ENCODE measurements around the gene CTTN.

CTTN gene

GRCh38 chr11:70378506-70379134 lies 19.7 kb upstream of the CTTN start:
- Histone ChIP-seq H3K27me3 (ENCODE audit: insufficient read depth, low read depth) (no peaks in the 10 kb centered on the region), H3K27ac (no peak overlapping the region), H3K36me3 (ENCODE audit: insufficient read depth) (no peaks in the 10 kb centered on the region), H4K20me1 (ENCODE audit: insufficient read depth) (no peaks in the 10 kb centered on the region), H2AFZ (ENCODE audit: low read depth) (no peak overlapping the region), H3K4me2 (no peak overlapping the region), H3K79me2 (ENCODE audit: insufficient read depth, low read depth) (no peaks in the 10 kb centered on the region), H3K4me1 (ENCODE audit: low read depth, poor library complexity, severe bottlenecking) (no peaks in the 10 kb centered on the region), H3K4me3 (IDR thresholded peaks at IDR 0.05; ENCODE audit: insufficient read depth, low read depth, low read length) (no peak overlapping the region), H3K9ac (no peak overlapping the region)
- TF ChIP-seq, protein P1, sequence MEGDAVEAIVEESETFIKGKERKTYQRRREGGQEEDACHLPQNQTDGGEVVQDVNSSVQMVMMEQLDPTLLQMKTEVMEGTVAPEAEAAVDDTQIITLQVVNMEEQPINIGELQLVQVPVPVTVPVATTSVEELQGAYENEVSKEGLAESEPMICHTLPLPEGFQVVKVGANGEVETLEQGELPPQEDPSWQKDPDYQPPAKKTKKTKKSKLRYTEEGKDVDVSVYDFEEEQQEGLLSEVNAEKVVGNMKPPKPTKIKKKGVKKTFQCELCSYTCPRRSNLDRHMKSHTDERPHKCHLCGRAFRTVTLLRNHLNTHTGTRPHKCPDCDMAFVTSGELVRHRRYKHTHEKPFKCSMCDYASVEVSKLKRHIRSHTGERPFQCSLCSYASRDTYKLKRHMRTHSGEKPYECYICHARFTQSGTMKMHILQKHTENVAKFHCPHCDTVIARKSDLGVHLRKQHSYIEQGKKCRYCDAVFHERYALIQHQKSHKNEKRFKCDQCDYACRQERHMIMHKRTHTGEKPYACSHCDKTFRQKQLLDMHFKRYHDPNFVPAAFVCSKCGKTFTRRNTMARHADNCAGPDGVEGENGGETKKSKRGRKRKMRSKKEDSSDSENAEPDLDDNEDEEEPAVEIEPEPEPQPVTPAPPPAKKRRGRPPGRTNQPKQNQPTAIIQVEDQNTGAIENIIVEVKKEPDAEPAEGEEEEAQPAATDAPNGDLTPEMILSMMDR (conservative IDR thresholded peaks at IDR 0.05; ENCODE audit: low read depth, low read length) = 0 out of 2 replicates have a peak, but pooled peaks have one; percentile 18

GRCh38 chr11:70381350-70381749 lies 17.0 kb upstream of the CTTN start:
- Histone ChIP-seq H4K20me1 (ENCODE audit: insufficient read depth) (no peaks in the 10 kb centered on the region), H3K27ac (no peak overlapping the region), H2AFZ (ENCODE audit: low read depth) (no peak overlapping the region), H3K79me2 (ENCODE audit: insufficient read depth, low read depth) (no peaks in the 10 kb centered on the region), H3K36me3 (ENCODE audit: insufficient read depth) (no peaks in the 10 kb centered on the region; the same call in 1 of the 2 replicates), H3K4me2 (no peak overlapping the region), H3K4me1 (ENCODE audit: low read depth, poor library complexity, severe bottlenecking) (no peaks in the 10 kb centered on the region), H3K9ac (no peak overlapping the region), H3K4me3 (IDR thresholded peaks at IDR 0.05; ENCODE audit: insufficient read depth, low read depth, low read length) (no peak overlapping the region), H3K27me3 (ENCODE audit: insufficient read depth, low read depth) (no peaks in the 10 kb centered on the region; the same call in 1 of the 2 replicates)
- TF ChIP-seq, protein P1 (conservative IDR thresholded peaks at IDR 0.05; ENCODE audit: low read depth, low read length) = no peak

- Histone ChIP-seq H3K9ac (no peak overlapping the region), H2AFZ (ENCODE audit: low read depth) (no peak overlapping the region), H3K36me3 (ENCODE audit: insufficient read depth) (no peaks in the 10 kb centered on the region; the same call in 1 of the 2 replicates), H3K27me3 (ENCODE audit: insufficient read depth, low read depth) (no peaks in the 10 kb centered on the region; the same call in 1 of the 2 replicates), H3K27ac (no peak overlapping the region), H3K4me3 (IDR thresholded peaks at IDR 0.05; ENCODE audit: insufficient read depth, low read depth, low read length) (no peak overlapping the region), H3K4me1 (ENCODE audit: low read depth, poor library complexity, severe bottlenecking) (no peaks in the 10 kb centered on the region), H3K79me2 (ENCODE audit: insufficient read depth, low read depth) (no peaks in the 10 kb centered on the region), H4K20me1 (ENCODE audit: insufficient read depth) (no peaks in the 10 kb centered on the region), H3K4me2 (no peak overlapping the region)
- TF ChIP-seq, protein P1 (conservative IDR thresholded peaks at IDR 0.05; ENCODE audit: low read depth, low read length) = no peak
Observed at GRCh38 chr11:70381872-70382861, 16.2 kb upstream of the CTTN start.

DNA sequence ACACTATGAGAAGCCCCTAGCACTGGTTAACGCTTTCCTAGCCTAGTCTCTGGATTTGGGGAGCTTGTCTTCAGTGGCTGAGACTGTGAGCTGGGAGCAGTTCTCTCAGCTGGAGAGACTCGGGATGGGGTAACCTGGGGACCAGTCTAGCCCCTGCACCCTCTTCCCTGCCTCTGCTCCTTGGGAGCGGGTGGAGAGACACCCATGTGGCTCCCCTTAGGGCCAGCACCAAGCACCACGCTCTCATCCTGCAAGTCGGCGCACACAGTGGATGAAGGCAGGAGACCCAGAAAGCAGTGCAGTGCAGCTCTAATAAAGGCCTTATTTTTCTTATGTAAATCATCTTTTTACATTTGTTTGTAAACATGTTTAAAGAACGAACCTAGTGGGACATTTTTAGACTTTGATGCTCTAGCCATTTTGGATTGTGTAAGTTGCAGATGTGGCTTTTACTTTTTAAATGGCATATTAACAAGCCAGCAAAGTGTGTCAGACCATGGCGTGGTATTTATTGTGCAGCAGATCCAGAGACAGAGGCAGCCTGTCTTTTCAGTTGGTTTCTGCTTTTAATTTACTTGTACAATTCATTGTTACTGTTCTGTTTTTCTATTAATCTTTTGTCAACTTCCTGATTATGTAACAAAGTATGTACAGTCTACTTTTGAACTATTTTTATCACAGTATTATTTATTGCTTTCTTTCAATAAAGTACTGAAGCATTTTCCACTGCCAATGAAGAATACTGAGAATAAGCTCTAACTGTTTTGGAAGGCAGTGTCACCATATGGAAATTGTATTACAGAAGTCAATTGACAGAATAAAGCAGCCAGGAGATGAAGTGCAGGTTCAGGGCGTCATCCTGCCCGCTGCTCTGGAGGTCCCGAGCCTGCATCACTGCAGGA lies 14.4 kb upstream of the CTTN start:
- Histone ChIP-seq H3K79me2 (ENCODE audit: insufficient read depth, low read depth) (no peaks in the 10 kb centered on the region), H4K20me1 (ENCODE audit: insufficient read depth) (no peaks in the 10 kb centered on the region), H3K27ac (no peak overlapping the region), H3K36me3 (ENCODE audit: insufficient read depth) (no peaks in the 10 kb centered on the region; the same call in 1 of the 2 replicates), H3K4me3 (IDR thresholded peaks at IDR 0.05; ENCODE audit: insufficient read depth, low read depth, low read length) (no peak overlapping the region), H3K4me2 (no peak overlapping the region), H3K27me3 (ENCODE audit: insufficient read depth, low read depth) (no peaks in the 10 kb centered on the region; the same call in 1 of the 2 replicates), H3K4me1 (ENCODE audit: low read depth, poor library complexity, severe bottlenecking) (no peaks in the 10 kb centered on the region), H3K9ac (no peak overlapping the region), H2AFZ (ENCODE audit: low read depth) (no peak overlapping the region)
- TF ChIP-seq, protein P1 (conservative IDR thresholded peaks at IDR 0.05; ENCODE audit: low read depth, low read length) = no peak
